NCI-H748 treated with DMSO at 0.1 percent for 48 hours (cell line): ENCODE data around the gene DESI1.
"Not testable (repeated sequence)": the region's sequence is repeated elsewhere in the genome, so short reads cannot be mapped to it uniquely, and the experiment has no call there.

ENCODE experiments used
- DNase-seq: peaks from one replicate; lab custom pipeline; 2025; lab: John Stamatoyannopoulos, UW

DESI1 gene

GRCh38 chr22:41620589-41621098 lies at the start of gene DESI1:
Gene DESI1 (minus strand): TSS chr22:41621043. CDS start chr22:41620839, 204 bp downstream.
- peak; percentile 37 for DNase-seq

- no peak for DNase-seq
Observed at GRCh38 chr22:41668971-41669911, 48.4 kb upstream of the DESI1 start.

DNA sequence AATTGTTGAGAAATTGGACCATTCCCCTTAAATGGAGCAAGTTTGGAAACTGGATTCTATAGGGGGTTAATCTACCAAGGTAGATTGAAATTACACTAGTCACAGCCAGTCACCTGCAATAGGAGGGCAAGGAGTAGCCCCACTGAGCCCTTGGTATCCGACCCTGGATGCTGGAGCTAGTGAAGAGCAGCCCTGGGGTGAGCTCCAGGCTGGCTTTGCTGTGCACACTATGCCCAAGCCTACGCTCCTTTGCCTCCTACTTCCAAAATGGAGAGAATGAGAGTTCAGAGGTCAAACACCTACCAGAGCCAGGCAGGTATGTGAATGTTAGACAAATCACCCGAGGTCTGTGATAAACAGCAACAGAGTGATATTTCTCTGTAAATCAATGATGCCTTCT lies 44.1 kb upstream of the DESI1 start:
- no peak for DNase-seq

- DNase-seq = no peak
Observed at GRCh38 chr22:41664490-41664889, 43.6 kb upstream of the DESI1 start.

- not testable (repeated sequence) for DNase-seq
Observed at GRCh38 chr22:41663594-41663993, 42.8 kb upstream of the DESI1 start.

GRCh38 chr22:41661713-41662112 lies 40.9 kb upstream of the DESI1 start:
- DNase-seq = no peak

DNA sequence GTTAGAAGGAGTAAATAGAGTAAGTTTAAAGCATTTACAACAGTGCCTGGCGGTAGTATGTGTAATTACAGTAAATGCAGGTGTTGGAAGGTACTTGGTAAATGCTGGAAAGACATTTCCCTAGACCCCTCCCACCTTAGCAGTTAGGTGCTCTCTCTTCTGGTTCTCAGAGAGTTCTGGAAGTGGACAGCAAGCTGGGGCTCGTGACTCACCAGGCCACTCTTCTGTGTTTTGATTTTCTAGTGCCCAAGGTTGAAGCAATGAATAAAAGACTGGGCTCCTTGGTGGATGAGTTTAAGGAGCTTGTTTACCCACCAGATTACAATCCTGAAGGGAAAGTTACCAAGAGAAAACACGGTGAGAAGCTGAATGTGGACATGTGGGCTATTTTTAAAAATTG lies 40.2 kb upstream of the DESI1 start:
- no peak for DNase-seq

- DNase-seq = no peak
Observed at GRCh38 chr22:41660416-41660815, 39.6 kb upstream of the DESI1 start.

GRCh38 chr22:41659941-41660340 lies 39.1 kb upstream of the DESI1 start:
- no peak for DNase-seq

DNA sequence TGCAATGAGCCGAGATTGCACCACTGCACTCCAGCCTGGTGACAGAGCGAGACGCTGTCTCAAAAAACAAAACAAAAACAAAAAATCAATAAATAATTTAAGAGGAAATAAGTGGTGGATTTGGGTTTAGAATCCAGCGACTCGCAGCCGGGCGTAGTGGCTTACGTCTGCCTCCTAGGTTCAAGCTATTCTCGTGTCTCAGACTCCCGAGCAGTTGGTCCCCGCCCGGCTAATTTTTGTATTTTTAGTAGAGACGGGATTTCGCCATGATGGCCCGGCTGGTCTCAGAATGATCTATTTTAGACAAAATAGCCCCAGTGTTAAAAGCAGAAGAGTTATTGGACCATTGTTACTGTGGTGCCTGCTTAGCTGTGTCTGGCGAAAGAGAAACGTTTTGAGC lies 38.0 kb upstream of the DESI1 start:
- DNase-seq = no peak

- DNase-seq = no peak
Observed at GRCh38 chr22:41657709-41658108, 36.9 kb upstream of the DESI1 start.

GRCh38 chr22:41656556-41656955 lies 35.7 kb upstream of the DESI1 start:
- no peak for DNase-seq

DNA sequence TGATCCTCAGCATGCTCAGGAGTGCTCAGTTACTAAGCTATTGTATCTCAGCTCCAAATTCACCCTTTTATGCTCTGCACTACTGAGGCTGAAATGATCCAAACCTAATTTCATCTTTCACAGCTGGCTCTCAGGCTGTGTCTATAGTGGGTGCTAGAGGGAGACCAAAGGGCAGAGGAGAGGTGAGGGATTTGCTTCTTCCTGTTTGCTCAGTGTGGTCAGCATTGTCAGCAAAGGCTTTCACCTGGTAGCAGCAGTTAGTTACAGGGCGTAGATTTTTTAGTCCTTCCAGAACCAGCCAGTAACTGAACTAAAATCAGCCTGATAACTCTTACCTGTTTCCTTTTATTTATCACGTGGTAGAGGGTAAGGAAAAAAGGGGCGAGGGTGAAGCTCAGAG lies 33.5 kb upstream of the DESI1 start:
- no peak for DNase-seq

DNA sequence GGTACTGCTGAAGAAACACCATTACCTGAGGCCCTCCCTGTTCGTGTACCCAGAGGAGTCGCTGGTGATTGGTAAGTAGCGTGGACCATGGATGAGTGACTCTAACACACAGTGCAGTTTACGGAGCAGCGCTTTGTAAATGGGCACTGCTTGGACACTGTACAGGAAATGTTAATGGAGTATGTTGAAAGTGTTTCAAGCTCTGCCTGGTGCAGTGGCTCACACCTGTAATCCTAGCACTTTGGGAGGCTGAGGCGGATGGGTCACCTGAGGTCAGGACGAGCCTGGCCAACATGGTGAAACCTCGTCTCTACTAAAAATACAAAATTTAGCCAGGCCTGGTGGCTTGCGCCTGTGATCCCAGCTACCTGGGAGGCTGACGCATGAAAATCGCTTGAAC lies 30.0 kb upstream of the DESI1 start:
- no peak for DNase-seq

- DNase-seq = no peak
Observed at GRCh38 chr22:41650229-41650628, 29.4 kb upstream of the DESI1 start.

DNA sequence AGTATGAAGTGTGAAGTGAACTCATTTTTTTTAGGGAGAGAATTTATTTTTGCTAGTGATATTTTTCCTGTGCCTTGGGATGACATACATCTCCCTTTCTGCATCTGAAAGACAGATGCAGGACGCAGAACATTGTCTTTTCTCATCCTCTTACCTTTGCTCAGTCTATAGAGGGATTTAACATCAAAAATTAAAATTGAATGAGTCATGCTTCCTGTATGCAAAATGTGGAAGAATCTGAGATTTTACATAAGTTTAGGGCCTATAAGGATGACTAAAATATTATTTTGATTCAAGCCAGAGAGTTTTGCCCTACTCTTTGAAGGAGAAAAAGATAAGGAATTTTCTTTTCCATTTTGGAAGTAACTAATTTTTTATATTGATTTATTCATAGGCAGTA lies 27.6 kb upstream of the DESI1 start:
- no peak for DNase-seq

DNA sequence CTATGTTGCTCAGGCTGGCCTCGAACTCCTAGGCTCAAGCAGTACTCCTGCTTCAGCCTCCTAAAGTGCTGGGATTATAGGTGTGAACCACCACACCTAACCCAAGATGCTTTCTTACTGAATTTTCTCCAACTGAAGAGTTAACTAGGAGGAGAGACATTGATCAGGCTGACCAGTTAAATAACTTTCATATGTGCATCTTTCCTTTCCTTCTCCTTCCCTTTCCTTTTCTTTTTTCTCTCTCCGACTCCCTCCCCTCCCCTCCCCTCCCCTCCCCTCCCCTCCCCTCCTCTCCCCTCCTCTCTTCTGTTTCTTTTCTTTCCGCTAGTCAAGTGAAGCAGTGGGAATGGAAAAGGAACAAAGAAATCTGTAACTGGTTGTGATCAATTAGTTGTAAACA lies 26.9 kb upstream of the DESI1 start:
- no peak for DNase-seq

GRCh38 chr22:41642331-41643110 lies 21.7 kb upstream of the DESI1 start:
- DNase-seq = no peak

- no peak for DNase-seq
Observed at GRCh38 chr22:41641854-41642253, 21.0 kb upstream of the DESI1 start.

GRCh38 chr22:41638748-41639147 lies 17.9 kb upstream of the DESI1 start:
- no peak for DNase-seq

DNA sequence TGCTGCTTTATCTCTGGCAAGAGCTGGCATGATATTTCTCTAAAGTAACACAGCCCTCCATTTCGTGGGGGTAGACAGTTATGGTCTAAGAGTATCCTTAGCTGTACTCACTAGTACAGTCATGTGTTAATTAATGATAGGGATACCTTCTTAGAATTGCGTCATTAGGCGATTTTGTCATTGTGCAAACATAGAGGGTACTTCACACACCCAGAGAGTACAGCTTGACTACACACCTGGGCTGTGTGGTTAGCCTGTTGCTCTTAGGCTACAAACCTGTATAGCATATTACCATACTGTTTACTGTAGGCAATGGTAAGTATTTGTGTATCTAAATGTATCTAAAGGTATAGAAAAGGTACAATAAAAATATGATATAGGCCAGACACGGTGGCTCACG lies 17.3 kb upstream of the DESI1 start:
- no peak for DNase-seq

DNA sequence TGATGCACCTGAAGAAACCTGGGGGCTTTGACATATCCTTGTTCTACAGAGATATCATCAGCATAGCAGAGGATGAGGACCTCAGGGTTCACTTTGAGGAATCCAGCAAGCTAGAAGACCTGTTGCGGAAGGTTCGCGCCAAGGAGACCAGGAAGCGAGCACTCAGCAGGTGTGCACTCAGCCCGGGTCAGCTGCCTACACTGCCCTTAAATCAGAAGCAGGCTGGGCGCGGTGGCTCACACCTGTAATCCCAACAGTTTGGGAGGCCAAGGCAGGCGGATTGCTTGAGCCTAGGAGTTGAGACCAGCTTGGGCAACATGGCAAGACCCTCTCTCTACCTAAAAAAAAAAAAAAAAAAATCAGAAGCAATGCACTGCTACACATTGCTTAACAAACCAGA lies 16.8 kb upstream of the DESI1 start:
- not testable (repeated sequence) for DNase-seq

- no peak for DNase-seq
Observed at GRCh38 chr22:41636467-41636866, 15.6 kb upstream of the DESI1 start.
